OCI-LY1 (cell line): Measurements from ENCODE around the gene SIGLEC1.

Experiments used
- CTCF ChIP-seq: fragments of 200-600 bp; sonication (generic), shearing (Covaris generic); IDR thresholded peaks from 2 replicates; pipeline ENCODE4 v1.5.1; 2017; ENCODE audit warnings: mild to moderate bottlenecking, antibody characterized with exemption, low read length, moderate library complexity, mixed read lengths
- EZH2 ChIP-seq: fragments of 200-600 bp; sonication (generic), shearing (Covaris generic); IDR thresholded peaks from 2 replicates; pipeline ENCODE4 v1.8.0; 2017; ENCODE audit warnings: borderline replicate concordance, mixed run types, mild to moderate bottlenecking, antibody characterized with exemption, low read length, moderate library complexity, mixed read lengths

GRCh38 chr20:3689978-3690377, 22.4 kb downstream of the SIGLEC1 start:
- TF ChIP-seq EZH2 (no peak), CTCF (no peak)
